Activated CD4-positive, alpha-beta T cell treated with anti-CD3 and anti-CD28 coated beads for 24 hours (primary cell): ENCODE measurements around the gene KDM6A.
"Not testable (repeated sequence)": the region's sequence is repeated elsewhere in the genome, so short reads cannot be mapped to it uniquely, and the experiment has no call there.

Source experiments
- DNase-seq, 2 donors: peaks; one replicate each; pipeline ENCODE4 v3.0.0-alpha.2; 2020; ENCODE audit warnings: low read depth in 2 of 2

The KDM6A gene

DNA sequence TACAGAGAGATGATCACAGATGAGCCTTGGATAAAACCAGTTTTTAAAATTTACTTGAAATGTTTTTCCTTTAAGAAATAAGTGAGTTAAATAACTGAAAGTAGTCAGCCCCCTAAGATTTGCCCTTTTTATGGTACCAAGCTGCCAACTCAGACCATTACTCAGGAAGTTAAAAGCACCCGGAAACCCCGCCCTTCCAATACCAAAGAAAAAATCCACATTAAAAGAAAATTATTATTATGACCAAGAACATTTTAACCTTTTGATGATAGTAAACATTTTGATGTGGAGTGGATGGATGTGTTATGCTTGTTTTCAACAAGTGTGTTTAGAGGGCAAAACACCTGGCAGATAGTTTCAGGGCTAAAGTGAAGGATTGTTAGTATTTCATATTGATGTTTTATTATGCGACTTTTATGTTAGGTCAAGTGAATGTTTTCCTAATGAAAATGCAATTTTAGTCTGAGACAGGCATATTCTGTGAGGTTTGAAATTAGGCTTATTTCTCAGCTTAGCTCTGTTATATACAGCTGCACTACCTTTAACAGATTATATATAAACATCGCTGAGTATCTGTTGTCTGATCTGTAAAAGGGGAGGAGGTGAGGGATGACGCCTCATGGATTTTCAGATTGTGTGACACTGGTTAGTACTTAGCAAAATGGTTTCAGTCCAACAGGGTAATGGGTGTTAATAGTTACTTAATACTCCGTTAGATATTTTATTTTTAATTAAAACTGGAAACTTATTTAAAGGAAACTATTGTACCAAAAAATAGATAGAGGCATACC is 89.0 kb downstream of the KDM6A start:
- no peak for DNase-seq

DNA sequence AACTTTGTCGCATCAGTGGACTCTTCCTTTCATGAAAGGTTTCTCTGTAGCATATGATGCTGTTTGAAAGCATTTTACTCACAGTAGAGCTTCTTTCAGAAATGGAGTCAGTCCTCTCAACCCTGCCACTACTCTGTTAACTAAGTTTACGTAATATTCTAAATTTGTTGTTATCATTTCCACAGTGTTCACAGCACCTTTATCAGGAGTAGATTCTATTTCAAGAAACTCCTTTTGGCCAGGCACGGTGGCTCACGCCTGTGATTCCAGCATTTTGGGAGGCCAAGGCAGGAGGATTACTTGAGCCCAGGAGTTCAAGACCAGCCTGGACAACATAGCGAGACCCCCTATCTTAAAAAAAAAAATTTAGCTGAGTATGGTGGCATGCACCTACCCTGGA is 90.0 kb downstream of the KDM6A start:
- no peak for DNase-seq

DNA sequence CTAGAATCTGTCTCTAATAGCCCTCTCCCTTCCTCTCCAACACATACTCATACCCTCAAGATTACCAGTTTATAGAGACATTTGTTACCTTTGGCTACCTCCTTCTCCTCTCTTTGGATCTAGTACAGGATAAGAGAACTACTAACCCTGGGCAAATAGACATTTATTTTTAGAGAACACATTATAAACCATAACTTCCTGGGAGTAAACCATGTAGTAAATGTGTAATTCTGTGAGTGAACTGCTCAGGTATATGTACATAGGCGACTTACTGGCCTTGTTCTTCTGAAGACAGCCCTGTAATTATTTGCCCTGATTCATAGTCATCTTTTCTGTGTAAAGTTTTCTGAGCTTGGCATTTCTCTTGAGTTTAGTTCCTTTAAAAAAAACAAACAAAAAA is 94.2 kb downstream of the KDM6A start:
- no peak for DNase-seq

DNA sequence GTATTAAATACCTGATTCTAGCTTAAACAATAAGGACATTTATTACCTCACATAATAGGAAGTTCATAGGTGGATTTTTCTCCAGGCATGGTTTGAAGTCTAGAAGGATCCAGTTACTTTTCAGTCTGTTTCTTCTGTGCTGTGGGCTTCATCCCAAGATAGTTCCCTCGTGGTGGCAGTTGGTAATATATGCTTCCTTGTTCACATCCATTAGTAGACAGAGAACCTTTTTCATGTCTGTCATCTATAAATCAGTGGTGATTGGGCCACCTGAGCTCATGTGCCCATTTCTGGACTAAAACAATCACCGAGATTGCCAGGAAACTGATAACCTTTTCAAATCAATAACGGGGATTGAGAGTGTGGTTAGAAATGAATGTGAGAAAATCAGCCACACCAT is 97.7 kb downstream of the KDM6A start:
- no peak for DNase-seq

DNA sequence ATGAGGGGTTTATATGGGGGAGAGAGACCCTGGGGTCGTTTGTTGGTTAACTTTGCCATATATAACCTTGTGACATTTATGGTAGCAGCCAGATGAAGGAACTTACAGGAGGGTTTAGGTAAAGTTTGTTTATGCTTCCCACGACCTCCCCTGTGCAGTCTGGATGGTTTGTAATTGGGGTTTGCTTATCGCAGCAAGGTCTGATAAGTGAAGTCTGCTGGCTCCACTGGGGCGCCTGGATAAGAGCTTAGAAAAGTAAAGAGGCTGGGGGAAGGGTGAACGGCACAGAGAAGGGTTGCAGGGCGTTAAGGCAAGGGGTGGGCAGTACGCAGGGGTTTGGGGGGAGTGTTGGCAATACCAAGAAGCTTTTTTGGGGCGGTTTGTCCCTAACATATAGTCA is 98.7 kb downstream of the KDM6A start:
- DNase-seq = no peak

DNA sequence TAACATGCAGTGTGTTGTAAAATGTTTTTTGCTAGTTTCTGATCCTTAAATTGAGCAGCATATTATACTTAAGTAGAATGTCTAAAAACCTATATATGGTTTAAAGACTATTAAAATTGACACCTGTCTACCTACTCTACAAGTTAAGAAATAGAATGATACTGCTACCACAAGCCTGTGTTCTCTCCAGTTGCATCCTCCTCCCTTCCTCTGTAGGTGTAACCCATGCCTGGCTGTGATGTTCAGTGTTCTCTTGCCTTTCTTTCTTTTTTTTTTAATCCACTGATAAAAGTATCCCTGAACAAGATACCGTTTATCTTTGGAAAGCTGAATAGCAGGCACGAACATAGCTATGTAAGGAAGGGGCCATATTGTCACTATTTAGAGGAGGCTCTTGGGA is 99.1 kb downstream of the KDM6A start:
- no peak for DNase-seq

DNA sequence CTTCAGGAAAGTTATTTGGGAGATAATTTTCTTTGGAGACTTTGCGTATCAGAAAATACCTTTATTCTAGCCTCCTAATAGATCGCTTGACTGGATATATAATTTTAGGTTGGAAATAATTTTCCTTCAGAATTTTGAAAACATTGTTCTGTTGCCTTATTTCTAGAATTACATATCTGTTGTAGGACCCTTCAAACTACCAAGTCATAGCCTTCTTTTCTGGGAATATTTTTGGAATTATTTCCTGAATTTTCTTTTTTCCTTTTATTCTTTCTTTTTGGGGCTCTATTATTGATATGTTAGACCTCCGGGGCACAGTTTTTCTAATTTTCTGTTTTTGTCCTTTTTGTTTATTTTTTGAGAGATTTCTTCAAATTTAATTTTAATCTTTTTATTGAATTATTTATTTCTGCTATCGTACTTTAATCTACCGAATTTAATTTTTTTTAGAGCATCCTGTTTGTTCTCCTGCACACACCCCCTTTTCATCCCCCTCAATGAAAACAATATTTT is 100.5 kb downstream of the KDM6A start:
- DNase-seq = no peak

DNA sequence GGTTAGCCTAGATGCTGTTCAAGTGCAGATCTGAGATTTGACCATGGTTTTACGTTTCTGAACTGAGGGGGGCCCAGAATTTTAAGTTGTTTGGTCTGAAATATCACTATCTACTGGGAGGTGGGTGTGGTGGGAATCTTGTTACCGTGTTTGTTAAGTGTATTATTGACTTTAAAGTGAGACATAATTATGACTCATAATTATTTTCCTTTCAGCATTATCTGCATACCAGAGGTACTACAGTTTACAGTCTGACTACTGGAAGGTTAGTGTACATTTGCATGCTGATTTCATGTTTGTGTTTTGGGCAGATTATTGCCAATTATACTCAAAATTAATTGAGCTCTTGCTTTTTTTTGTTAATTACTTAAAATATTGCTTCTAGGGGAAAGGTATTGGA is 101.5 kb downstream of the KDM6A start:
- no peak for DNase-seq

DNA sequence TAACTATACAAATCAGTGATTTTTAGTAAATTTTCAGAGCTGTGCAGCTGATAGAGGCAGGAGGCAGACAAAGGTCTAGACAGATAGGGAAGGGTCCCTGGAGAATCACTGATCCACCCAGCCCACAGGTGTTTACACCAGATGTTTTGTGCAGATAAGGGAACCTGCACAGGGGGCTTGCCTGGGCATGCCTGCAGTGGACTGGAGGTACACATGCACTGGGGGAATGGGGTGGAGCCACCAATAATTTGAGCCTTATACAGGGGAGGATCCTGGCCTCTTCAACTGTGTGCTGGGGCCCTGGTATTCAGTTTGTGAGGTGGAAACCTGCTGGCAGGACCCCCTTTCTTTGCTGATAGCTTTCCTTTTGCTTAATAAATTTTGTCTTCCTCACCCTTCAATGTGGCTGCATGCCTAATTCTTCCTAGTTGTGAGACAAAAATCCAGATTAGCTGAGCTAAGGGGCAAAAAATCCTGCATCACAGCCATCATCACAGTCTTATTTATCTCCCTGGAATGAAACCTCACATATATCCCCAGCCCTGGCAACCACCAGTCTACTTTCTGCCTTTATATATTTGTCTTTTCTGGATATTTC is 102.8 kb downstream of the KDM6A start:
- DNase-seq = no peak

DNA sequence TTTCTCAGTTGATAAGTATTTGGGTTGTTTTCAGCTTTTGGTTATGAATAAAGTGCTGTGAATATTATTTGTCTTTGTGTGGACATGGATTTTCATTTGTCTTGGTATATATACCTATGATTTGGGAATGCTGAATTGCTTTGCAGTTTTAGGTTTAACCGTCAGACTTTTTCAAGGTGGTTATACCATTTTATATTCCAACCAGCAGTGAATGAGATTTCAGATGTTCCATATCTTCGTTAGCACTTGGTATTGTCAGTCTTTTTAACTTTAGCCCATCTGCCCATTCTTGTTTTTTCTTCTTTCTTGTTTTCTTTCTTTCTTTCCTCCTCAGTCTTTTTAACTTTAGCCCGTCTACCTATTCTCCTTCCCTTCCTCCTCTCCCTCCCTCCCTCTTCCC is 106.0 kb downstream of the KDM6A start:
- DNase-seq = no peak

DNA sequence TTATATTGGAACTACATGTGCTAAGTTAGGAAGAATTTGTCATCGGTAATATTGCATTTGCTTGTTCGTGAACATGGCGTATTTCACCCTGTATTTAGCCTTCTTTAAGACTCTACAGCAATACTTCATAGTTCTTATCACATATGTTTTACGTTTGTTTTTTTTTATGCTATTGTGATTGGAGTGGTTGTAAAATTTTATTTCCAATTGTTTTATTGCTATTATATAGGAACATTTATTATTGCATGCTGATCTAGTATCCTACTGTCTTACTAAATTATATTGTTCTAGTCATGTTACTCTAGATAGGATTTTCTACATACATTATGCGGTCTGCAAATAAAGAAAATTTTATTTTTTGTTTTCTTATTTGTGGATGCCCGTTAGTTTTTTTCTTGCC is 107.4 kb downstream of the KDM6A start:
- DNase-seq = no peak

DNA sequence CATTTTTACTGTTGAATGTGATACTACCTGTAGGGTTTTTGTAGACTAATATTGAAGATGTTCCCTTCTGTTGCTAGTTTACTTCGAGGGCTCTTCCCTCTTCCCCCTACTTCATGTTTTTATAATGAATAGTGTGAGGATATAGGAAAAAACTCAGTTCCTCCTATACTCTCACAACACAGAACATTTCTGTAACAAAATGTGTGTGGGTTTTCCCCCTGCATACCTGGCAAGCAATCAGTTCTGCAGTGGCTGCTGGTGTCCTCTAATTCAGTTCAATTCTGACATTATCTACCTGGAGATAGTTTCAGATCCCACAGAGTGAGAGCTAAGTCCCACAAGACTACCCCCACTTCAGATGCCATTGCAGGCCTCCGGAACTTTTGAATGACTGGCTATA is 107.9 kb downstream of the KDM6A start:
- DNase-seq = no peak

DNA sequence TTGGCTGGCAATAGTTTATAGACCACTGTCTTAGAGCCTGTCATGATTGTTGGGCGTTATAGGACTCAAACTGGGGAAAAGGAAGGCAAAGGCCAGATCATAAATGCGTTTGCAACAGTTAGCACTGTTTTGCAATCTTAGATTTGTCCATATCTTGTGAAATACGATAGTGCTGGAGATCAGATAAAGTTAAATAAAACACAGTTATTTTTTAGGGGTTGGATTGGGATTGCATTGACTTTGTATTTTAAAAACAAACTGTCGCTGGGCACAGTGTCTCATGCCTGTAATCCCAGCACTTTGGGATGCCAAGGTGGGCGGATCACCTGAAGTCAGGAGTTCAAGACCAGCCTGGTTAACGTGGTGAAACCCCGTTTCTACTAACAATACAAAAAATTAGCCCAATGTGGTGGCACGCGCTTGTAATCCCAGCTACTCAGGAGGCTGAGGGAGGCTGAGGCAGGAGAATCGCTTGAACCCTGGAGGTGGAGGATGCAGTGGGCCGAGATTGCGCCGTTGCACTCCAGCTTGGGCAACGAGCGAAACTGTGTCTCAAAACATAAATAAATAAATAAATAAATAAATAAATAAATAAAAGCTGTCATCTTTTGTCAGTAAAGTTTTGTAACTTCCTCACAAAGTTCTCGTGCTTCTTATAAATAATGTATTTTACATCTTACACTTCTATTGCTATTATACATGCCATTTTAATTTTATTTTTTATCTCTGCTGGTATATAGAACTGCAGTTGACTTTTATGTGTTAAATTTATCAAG is 117.2 kb downstream of the KDM6A start:
- DNase-seq = no peak

DNA sequence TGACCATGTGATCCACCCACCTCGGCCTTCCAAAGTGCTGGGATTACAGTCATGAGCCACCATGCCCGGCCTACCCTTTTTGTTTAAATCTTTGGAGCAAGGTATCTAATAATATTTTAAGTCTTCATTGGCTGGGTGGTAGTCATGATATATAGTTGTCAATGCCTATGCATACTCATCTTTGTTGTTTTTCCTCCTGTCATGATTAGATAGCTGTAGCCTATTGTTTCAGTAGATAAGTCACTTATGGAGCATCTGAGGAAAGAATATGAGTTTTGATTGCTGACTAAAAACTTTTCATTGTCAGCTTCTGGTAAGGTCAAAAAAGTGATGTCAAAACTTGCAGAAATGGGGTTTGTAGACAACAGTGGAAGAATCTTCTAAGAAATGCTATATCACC is 119.8 kb downstream of the KDM6A start:
- DNase-seq = no peak

DNA sequence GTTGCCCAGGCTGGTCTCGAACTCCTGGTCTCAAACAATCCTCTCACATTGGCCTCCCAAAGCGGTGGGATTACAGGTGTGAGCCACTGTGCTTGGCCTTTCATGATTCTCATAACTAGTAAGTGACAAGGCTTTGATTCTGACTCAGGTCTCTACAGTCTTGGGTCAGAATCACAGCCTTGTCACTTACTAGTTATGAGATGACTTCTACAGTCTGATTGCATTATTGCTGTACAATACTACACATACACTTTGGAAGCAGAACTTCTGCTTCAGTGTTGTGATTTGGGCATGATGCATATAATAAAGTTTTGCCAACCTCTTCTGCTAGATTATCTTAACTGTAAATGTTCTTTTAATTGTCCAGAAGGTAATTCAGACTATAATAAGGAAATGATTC is 123.3 kb downstream of the KDM6A start:
- no peak for DNase-seq

DNA sequence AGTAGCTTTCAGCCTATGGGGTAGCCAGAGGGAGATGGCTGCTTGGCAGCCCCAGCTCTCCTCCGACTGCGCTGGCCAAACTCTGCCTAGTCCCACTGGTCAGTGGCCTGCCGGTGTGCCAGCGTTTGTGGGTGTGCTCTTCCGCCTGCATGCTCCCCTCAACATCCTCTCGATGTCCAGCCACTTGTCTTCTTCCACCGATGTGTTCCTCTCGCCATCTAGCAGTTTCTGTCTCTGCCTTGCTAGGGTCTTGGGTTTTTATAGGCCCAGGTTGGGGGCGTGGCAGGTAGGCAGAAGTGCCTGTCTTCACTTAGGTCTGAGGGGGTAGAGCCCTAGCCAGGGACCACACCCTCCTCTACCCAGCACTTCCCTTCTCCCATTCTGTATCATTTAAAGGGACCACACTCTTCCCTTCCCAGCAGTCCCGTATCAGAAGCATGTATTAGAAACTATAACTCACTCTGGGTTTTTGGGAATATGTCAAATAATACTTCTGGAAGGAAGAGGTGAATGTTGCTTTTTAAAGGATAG is 124.4 kb downstream of the KDM6A start:
- DNase-seq = no peak

DNA sequence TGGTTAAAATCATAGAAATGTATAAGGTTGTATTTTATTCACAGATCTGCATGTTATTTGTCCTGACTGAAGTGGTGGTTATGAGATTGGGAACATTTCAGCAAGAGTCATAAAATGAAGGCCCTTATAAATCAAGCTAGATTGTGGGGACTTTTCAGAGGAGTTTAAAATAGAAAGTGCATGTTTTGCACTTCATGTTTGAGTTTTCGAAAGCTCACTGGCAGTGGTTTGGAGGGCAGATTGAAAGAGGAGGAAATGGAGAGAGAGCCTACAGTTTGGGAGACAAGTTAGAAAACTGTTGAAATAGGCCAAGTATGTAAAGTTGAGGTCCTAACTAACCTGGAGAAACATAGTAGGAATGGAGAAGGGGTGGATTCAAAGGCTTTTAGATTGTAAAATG is 124.9 kb downstream of the KDM6A start:
- no peak for DNase-seq

DNA sequence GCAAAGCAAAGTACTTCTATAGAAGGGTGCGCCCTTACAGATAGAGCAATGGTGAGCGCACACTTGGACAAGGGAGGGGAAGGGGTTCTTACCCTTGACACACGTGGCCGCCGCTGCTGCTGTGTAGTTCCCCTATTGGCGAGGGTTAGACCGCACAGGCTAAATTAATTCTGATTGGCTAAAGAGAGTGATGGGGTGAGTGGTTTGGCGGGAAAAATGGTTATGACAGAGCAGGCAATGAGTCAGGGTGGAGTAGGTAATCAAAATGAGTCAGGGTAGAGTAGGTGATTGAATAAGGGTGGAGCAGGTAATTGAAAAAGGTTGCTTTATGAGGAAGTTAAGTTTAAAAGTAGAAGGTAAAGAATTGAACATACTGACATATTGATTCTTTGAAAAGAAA is 126.2 kb downstream of the KDM6A start:
- DNase-seq = not testable (repeated sequence)

DNA sequence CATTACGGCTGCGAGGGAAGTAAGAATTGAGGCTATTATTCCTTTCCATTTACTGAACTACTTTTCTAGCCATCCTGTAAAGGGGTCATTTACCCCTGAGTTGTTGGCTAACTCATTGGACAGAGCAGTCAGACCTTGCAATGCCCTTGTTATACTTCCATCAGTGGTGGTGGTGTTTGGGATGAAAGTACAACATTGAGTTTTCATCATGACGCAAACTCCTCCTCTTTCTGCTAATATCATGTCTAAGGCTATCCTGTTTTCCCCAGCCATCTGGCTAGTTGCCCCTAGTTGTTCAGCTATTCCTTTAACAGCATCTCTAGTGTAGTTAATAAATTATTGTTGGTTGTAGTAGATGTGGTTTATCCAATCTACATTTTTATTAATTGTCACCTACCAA is 126.9 kb downstream of the KDM6A start:
- not testable (repeated sequence) for DNase-seq

DNA sequence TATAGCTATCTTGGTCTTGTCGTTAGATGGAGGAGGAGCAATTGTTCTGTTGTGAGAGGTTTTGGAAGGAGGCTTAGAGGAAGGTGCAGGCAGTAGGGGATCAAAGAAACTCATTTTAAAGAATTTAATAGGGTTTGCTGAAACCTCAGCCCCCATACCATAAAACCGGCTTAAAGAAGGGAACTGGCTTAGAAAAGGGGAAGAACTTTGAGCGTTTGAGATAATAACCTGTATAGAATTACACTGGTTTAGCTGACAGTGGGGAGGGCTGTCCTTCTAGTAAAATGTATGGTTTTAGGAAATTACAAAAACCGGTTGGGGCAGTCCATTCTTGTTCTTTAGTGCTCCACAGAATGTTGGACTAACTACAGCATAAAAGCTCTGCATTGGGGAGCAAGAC is 128.1 kb downstream of the KDM6A start:
- DNase-seq = no peak

DNA sequence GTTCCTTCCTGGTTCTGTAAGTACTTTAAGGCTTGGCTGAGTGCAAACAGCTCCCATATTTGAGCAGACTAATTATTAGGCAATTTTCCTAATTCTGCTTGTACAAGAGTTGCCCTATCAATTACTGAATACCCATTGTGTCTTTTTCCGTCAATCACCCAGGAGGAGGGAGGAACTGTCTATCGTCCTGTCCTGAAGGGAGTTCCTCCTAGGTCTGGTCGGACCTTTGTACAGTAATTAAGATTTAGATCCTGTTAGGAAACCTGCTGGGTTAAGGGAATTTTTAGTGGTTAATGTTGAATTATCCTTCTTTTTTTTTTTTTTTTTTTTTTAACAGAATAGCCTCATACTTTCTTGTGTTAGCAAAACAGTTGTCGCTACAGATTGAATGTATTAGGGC is 130.1 kb downstream of the KDM6A start:
- no peak for DNase-seq

DNA sequence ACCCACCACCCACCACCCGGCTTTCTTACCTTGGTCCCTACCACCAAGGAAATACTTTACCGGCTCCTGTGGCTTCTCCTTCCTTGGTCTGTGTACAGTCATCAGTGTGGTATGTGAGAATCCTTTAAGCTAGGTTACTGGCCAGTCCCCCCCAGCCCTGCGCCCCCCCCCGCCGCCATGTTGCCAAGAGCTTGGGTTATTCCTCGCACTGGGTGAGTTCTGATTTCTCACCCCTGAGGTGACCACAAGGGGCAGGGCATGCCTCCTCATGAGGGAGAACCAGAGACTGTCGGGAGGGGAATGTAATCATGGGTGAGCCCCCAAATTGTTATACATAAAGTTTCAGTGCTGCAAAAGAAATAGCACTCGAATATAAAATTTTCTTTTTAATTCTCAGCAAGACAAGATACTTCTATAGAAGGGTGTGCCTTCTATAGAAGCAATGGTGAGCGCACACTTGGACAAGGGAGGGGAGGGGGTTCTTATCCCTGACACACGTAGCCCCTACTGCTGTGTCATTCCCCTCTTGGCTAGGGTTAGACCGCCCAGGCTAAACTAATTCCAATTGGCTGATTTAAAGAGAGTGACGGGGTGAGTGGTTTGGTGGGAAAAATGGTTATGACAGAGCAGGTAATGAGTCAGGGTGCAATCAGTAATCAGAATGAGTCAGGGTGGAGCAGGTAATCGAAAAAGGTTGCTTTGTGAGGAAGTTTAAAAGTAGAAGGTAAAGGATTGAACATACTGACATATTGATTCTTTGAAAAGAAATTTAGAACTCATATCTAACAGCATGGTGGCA is 133.2 kb downstream of the KDM6A start:
- DNase-seq = no peak
